Liver (tissue), 3 donors: ENCODE data around the gene HSD3B7.

Experiments
- CTCF ChIP-seq: fragments of 150-350 bp; IDR thresholded peaks from 2 replicates; pipeline ENCODE4 v1.5.1; 2017; ENCODE audit warnings: improper control_type of control experiment, low read depth, low read length; ENCODE audit not compliant: missing input control
- JUND ChIP-seq, 2 donors: IDR thresholded peaks; 2 replicates each; pipeline ENCODE4 v1.6.1; 2016; ENCODE audit warnings: antibody characterized with exemption in 2 of 2
- MAX ChIP-seq: IDR thresholded peaks from 2 replicates; pipeline ENCODE4 v1.6.1; 2016; ENCODE audit warnings: antibody characterized with exemption
- RAD21 ChIP-seq, 2 donors: IDR thresholded peaks; 2 replicates each; pipeline ENCODE4 v1.6.1; 2016; ENCODE audit warnings: antibody characterized with exemption in 2 of 2, mild to moderate bottlenecking in 2 of 2
- REST ChIP-seq: IDR thresholded peaks from 2 replicates; pipeline ENCODE4 v1.6.1; 2016; ENCODE audit warnings: antibody characterized with exemption, mild to moderate bottlenecking
- SP1 ChIP-seq: IDR thresholded peaks from 2 replicates; pipeline ENCODE4 v1.6.1; 2018; ENCODE audit warnings: antibody characterized with exemption, mild to moderate bottlenecking
- TAF1 ChIP-seq: conservative IDR thresholded peaks from 2 replicates; pipeline ENCODE4 v1.6.1; 2016; ENCODE audit warnings: antibody characterized with exemption, mild to moderate bottlenecking
- YY1 ChIP-seq: IDR thresholded peaks from 2 replicates; pipeline ENCODE4 v1.6.1; 2016; ENCODE audit warnings: antibody characterized with exemption, mild to moderate bottlenecking
- donor health status: healthy.
- donor health status: healthy.

- no peak for TF ChIP-seq YY1
- no peak for TF ChIP-seq RAD21 (IDR thresholded peaks at IDR 0.05)
- TF ChIP-seq SP1, result no peak
- no peak for TF ChIP-seq CTCF
- no peak for TF ChIP-seq REST
- no peak for TF ChIP-seq JUND (IDR thresholded peaks at IDR 0.05)
- TF ChIP-seq TAF1, result no peak
- TF ChIP-seq MAX, result no peak
These were observed 38.1 kb upstream of the HSD3B7 start for GRCh38 chr16:30946671-30947540.
